Dendritic cell treated with granulocyte-macrophage colony-stimulating factor and Interleukin-4, amounts not matched to agents 40 ng/mL and 50 ng/mL, for 4 days (primary cell): ENCODE data around the gene SAMD4A.

Source experiments
- H3K27ac Mint-ChIP-seq: one replicate; pipeline ENCODE4 v1.8.0; 2022; ENCODE audit warnings: mild to moderate bottlenecking, mixed read lengths
- H3K27me3 Mint-ChIP-seq: one replicate; pipeline ENCODE4 v1.8.0; 2022; ENCODE audit warnings: mild to moderate bottlenecking, mixed read lengths
- H3K36me3 Mint-ChIP-seq: one replicate; pipeline ENCODE4 v1.8.0; 2022; ENCODE audit warnings: low read depth, mixed read lengths
- H3K4me1 Mint-ChIP-seq: one replicate; pipeline ENCODE4 v1.8.0; 2022; ENCODE audit warnings: low read depth, mixed read lengths
- H3K4me3 Mint-ChIP-seq: one replicate; pipeline ENCODE4 v1.8.0; 2022; ENCODE audit warnings: mild to moderate bottlenecking, moderate library complexity, mixed read lengths
- H3K9me3 Mint-ChIP-seq: one replicate; pipeline ENCODE4 v1.8.0; 2022; ENCODE audit warnings: mixed read lengths
- intact Hi-C: fragments of 100-400 bp; cut with micrococcal nuclease; formaldehyde crosslinking; loops from one replicate; pipeline ENCODE4 v1.15.0; 2022

SAMD4A gene

DNA sequence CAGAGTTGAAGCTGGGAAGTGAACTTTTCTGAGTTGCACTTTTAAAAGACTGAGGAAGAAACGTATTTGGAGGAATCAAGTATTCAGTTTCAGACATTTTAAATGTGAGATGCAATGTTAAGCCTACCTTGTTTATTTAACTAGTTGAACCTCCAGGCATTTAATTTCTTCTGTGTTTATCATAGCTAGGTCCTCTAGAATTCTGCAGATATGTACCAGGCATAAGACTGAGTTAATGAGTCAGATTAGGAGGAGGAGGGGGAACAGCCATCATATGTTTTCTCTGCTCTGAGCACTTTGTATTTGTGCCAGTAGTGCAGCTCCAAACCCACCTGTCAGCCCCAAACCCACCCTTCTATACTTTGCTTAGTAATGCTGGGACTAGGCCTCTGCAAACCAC, 16.4 kb upstream of the SAMD4A start:
- Mint-ChIP-seq H3K27ac (no peak overlapping the region), H3K27me3 (peaks cover 2% of the 10 kb centered on the region), H3K4me3 (no peak overlapping the region), H3K9me3 (no peaks in the 10 kb centered on the region), H3K4me1 (no peaks in the 10 kb centered on the region), H3K36me3 (no peaks in the 10 kb centered on the region)
- intact Hi-C loops = no loop called here

- Mint-ChIP-seq H3K9me3 (no peaks in the 10 kb centered on the region), H3K27me3 (no peaks in the 10 kb centered on the region), H3K4me1 (no peaks in the 10 kb centered on the region), H3K36me3 (no peaks in the 10 kb centered on the region), H3K27ac (no peak overlapping the region), H3K4me3 (no peak overlapping the region)
- intact Hi-C loops = no loop called here
Measured at GRCh38 chr14:54554401-54554800, 12.5 kb upstream of the SAMD4A start.

- no peaks in the 10 kb centered on the region for H3K36me3 Mint-ChIP-seq
- intact Hi-C loops = no loop called here
- no peaks in the 10 kb centered on the region for H3K4me1 Mint-ChIP-seq
- no peaks in the 10 kb centered on the region for H3K9me3 Mint-ChIP-seq
- H3K4me3 Mint-ChIP-seq = no peak overlapping the region
- H3K27ac Mint-ChIP-seq = no peak overlapping the region
- H3K27me3 Mint-ChIP-seq = peaks cover 4% of the 10 kb centered on the region
Measured at GRCh38 chr14:54555651-54556050, 11.3 kb upstream of the SAMD4A start.

GRCh38 chr14:54556535-54556934, 10.4 kb upstream of the SAMD4A start:
- Mint-ChIP-seq H3K4me3 (no peak overlapping the region), H3K27me3 (peaks cover 4% of the 10 kb centered on the region), H3K9me3 (no peaks in the 10 kb centered on the region), H3K36me3 (no peaks in the 10 kb centered on the region), H3K4me1 (no peaks in the 10 kb centered on the region), H3K27ac (no peak overlapping the region)
- intact Hi-C loops = no loop called here

- no peaks in the 10 kb centered on the region for H3K9me3 Mint-ChIP-seq
- H3K4me1 Mint-ChIP-seq = peaks cover 11% of the 10 kb centered on the region
- intact Hi-C loops = loop anchor here (5.0 kb wide), 1 partner anchor 330 kb away; no protein-coding TSS in a partner anchor
Measured at GRCh38 chr14:54562334-54562733, 4.6 kb upstream of the SAMD4A start.

DNA sequence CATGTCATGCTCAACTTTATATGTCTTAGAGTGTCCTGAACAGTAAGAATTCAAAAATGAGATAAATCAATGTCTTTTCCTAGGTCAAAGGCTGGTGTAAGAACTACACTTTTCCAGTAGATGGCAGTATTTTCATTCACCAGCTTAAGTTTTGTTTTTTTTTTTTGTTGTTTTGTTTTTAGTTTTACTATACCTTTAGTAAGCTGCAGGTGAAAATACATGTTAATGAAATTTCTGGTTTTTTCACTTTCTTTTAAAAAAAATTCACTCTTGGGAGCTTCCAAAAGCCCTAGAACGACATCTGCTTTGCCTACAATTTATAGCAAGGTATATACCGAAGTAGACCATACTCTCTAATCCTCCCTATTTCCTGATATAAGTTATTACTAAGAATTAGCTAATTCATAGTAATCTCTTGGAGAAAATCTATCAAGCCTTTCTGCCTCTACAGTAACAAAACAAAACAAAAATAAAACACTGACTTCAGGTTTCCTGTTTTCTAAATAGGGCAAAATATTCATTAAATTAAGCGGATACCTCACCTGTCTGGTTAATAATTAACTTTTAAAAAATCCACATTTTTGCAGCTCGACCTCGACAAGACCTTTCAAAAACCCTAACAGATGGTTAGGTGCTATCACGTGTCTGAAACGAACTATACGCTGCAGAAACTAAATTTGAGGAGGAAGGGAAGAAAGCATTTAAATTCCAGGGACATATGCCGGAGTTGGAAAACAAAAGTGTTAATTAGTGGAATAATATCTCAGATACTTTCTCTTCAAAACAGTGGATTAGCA, 2.7 kb upstream of the SAMD4A start:
- H3K27me3 Mint-ChIP-seq = peaks cover 46% of the 10 kb centered on the region
- intact Hi-C loops = loop anchor here (1.0 to 5.0 kb wide), 5 partner anchors 127 to 417 kb away; no protein-coding TSS in a partner anchor
- peaks cover 19% of the 10 kb centered on the region for H3K4me1 Mint-ChIP-seq
- H3K27ac Mint-ChIP-seq = no peak overlapping the region
- no peaks in the 10 kb centered on the region for H3K9me3 Mint-ChIP-seq
- H3K36me3 Mint-ChIP-seq = no peaks in the 10 kb centered on the region
- H3K4me3 Mint-ChIP-seq = peak overlapping the region; percentile 9

More at GRCh38 chr14:54562334-54562733, 4.6 kb upstream of the SAMD4A start:
- H3K4me3 Mint-ChIP-seq = no peak overlapping the region
- no peak overlapping the region for H3K27ac Mint-ChIP-seq
- H3K27me3 Mint-ChIP-seq = peaks cover 30% of the 10 kb centered on the region
- H3K36me3 Mint-ChIP-seq = no peaks in the 10 kb centered on the region

- Mint-ChIP-seq H3K9me3 (no peaks in the 10 kb centered on the region), H3K27me3 (peaks cover 51% of the 10 kb centered on the region), H3K36me3 (no peaks in the 10 kb centered on the region), H3K4me3 (peak overlapping the region; percentile 81), H3K27ac (peak overlapping the region; percentile 83), H3K4me1 (peaks cover 22% of the 10 kb centered on the region)
- intact Hi-C loops = loop anchor here (1.0 to 5.0 kb wide), 6 partner anchors 77 to 416 kb away; no protein-coding TSS in a partner anchor
Measured at GRCh38 chr14:54564868-54565784, 1.8 kb upstream of the SAMD4A start.

GRCh38 chr14:54565785-54566409, 1.0 kb upstream of the SAMD4A start:
- Mint-ChIP-seq H3K27me3 (peaks cover 48% of the 10 kb centered on the region), H3K4me3 (peak overlapping the region; percentile 81), H3K4me1 (peaks cover 22% of the 10 kb centered on the region), H3K36me3 (no peaks in the 10 kb centered on the region), H3K9me3 (no peaks in the 10 kb centered on the region), H3K27ac (peak overlapping the region; percentile 83)
- intact Hi-C loops = loop anchor here (2.0 to 5.0 kb wide), 2 partner anchors 76 to 415 kb away; no protein-coding TSS in a partner anchor

- Mint-ChIP-seq H3K4me1 (peaks cover 22% of the 10 kb centered on the region), H3K27ac (peak overlapping the region; percentile 30), H3K9me3 (peaks cover 6% of the 10 kb centered on the region), H3K27me3 (peaks cover 49% of the 10 kb centered on the region), H3K4me3 (peak overlapping the region; percentile 91), H3K36me3 (peaks cover 5% of the 10 kb centered on the region)
- intact Hi-C loops = loop anchor here (5.0 kb wide), 1 partner anchor 75 kb away; no protein-coding TSS in a partner anchor
Measured at GRCh38 chr14:54567224-54567638, 303 bp downstream of the SAMD4A start.

DNA sequence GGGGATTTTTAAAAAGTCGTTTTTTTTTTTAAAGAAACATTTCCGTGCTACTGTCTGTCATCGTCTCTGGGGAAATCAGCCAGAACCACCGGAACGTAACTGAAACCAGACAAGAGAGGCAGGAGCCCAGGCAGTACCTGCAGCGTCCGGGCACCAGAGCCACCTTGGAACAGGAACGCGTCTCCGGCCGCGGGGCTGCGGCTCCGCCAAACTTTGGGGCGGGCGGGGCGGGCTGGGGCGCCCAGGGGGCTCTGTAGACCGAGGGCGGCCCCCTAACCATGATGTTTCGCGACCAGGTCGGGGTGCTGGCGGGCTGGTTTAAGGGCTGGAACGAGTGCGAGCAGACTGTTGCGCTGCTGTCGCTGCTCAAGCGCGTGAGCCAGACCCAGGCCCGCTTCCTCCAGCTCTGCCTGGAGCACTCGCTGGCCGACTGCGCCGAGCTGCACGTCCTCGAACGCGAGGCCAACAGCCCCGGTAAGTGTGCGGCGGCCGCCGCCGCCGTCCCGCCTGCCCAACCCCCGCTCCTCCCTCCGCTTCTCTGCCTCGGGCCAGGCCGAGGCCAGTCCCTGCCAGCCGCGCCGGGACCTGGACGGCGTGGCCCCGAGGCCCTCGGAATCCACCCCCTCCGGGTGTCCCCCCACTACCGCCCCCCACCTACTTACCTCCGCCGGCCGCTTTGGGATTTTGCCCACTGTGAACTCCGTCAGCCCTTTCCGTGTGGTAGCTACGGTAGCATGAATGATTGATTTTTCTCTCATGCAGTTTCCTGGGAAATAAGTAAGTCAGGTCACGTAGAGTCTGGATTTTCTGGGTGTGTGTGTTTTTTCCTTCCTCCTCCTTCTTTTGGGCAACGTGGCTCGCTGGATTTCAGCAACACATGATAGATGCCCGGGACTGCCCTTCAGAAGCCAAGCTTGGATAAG, 972 bp downstream of the SAMD4A start:
- peaks cover 22% of the 10 kb centered on the region for H3K4me1 Mint-ChIP-seq
- H3K36me3 Mint-ChIP-seq = peaks cover 6% of the 10 kb centered on the region
- H3K4me3 Mint-ChIP-seq = peak overlapping the region; percentile 91
- H3K9me3 Mint-ChIP-seq = peaks cover 13% of the 10 kb centered on the region
- intact Hi-C loops = loop anchor here (5.0 kb wide), 1 partner anchor 74 kb away; no protein-coding TSS in a partner anchor
- H3K27me3 Mint-ChIP-seq = peaks cover 47% of the 10 kb centered on the region
- H3K27ac Mint-ChIP-seq = peak overlapping the region; percentile 30

GRCh38 chr14:54568821-54569595, 2.1 kb downstream of the SAMD4A start:
- no peak overlapping the region for H3K27ac Mint-ChIP-seq
- H3K36me3 Mint-ChIP-seq = peaks cover 6% of the 10 kb centered on the region
- H3K9me3 Mint-ChIP-seq = peaks cover 23% of the 10 kb centered on the region
- peaks cover 22% of the 10 kb centered on the region for H3K4me1 Mint-ChIP-seq
- intact Hi-C loops = loop anchor here (5.0 kb wide), 1 partner anchor 73 kb away; no protein-coding TSS in a partner anchor
- H3K4me3 Mint-ChIP-seq = no peak overlapping the region
- H3K27me3 Mint-ChIP-seq = peaks cover 47% of the 10 kb centered on the region

GRCh38 chr14:54570047-54570446, 3.1 kb downstream of the SAMD4A start:
- peaks cover 23% of the 10 kb centered on the region for H3K9me3 Mint-ChIP-seq
- H3K27ac Mint-ChIP-seq = no peak overlapping the region
- H3K27me3 Mint-ChIP-seq = peaks cover 41% of the 10 kb centered on the region
- no peak overlapping the region for H3K4me3 Mint-ChIP-seq
- intact Hi-C loops = no loop called here
- H3K4me1 Mint-ChIP-seq = peaks cover 20% of the 10 kb centered on the region
- peaks cover 6% of the 10 kb centered on the region for H3K36me3 Mint-ChIP-seq
